Fibroblast of the aortic adventitia (primary cell): Measurements from ENCODE around the gene PLEKHM1. TPM values are rescaled to one million over a fixed set of nuclear protein-coding genes. Genes with fewer than 3 reads are reported as not detected.

Source experiments
- DNase-seq: peaks from one replicate; pipeline ENCODE4 v3.0.0-alpha.2; 2010; ENCODE audit warnings: low read depth
- H3K4me3 ChIP-seq: 2 replicates; pipeline ENCODE4 v1.5.1; 2011; ENCODE audit warnings: low read depth, mild to moderate bottlenecking, control low read depth, low read length, moderate library complexity
- total RNA-seq: library from RNA; depleted of rRNA; stranded (reverse); fragments of >200 nt; gene quantifications from 2 replicates; pipeline ENCODE4 v1.2.3, GENCODE V29; 2012; ENCODE audit warnings: low replicate concordance
- TF ChIP-seq, protein P1 (sequence below): IDR thresholded peaks from 2 replicates; pipeline ENCODE4 v1.5.1; 2011; ENCODE audit warnings: mild to moderate bottlenecking, low read length, control low read depth, inconsistent platforms; ENCODE audit not compliant: insufficient read depth

The PLEKHM1 gene
- total RNA-seq, 1 donor: 27.6 TPM

- TF ChIP-seq, protein P1, sequence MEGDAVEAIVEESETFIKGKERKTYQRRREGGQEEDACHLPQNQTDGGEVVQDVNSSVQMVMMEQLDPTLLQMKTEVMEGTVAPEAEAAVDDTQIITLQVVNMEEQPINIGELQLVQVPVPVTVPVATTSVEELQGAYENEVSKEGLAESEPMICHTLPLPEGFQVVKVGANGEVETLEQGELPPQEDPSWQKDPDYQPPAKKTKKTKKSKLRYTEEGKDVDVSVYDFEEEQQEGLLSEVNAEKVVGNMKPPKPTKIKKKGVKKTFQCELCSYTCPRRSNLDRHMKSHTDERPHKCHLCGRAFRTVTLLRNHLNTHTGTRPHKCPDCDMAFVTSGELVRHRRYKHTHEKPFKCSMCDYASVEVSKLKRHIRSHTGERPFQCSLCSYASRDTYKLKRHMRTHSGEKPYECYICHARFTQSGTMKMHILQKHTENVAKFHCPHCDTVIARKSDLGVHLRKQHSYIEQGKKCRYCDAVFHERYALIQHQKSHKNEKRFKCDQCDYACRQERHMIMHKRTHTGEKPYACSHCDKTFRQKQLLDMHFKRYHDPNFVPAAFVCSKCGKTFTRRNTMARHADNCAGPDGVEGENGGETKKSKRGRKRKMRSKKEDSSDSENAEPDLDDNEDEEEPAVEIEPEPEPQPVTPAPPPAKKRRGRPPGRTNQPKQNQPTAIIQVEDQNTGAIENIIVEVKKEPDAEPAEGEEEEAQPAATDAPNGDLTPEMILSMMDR: no peak
- peak; percentile 35 for DNase-seq
- H3K4me3 ChIP-seq: peak overlapping the region; percentile 52
Observed at GRCh38 chr17:45431531-45432404, 58.8 kb downstream of the PLEKHM1 start.

GRCh38 chr17:45430738-45431530, 59.6 kb downstream of the PLEKHM1 start:
- no peak overlapping the region for H3K4me3 ChIP-seq
- TF ChIP-seq, protein P1: no peak
- no peak for DNase-seq

DNA sequence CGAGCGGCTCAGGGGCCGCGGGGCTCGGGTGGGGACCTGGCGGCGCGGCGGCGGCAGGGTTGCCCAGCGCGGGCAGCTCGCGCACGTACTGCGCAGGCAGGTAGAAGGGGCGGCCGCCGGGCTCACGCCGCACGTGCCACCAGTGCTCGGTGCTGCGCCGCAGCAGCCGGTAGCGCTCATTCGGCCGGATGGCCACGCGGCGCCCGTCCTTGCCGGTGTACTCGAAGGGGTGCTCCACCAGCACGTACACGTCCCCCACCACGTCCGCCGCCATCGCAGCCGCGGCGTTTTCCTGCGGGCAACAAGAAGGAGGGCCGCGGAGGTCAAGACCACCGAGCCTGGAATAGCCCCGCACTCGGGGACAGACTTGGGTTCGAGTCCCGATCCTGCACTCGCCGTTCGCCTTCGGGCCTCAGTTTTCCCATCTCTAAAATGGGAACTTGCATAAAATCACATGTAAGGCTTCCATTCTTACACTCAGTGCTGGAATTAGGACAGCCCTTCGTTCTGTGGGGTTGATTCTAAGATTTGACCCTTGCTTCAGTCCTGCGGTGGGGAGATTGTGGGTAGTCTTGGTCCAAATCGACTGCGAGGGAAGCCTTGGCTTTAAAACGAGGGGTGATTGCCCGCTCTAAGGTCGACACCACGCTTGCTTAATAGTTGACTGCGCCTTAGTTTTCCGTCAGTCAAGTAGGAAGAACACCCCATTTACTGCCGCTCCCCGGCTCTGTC, 60.3 kb downstream of the PLEKHM1 start:
- H3K4me3 ChIP-seq: no peak overlapping the region
- DNase-seq: no peak
- TF ChIP-seq, protein P1: no peak

DNA sequence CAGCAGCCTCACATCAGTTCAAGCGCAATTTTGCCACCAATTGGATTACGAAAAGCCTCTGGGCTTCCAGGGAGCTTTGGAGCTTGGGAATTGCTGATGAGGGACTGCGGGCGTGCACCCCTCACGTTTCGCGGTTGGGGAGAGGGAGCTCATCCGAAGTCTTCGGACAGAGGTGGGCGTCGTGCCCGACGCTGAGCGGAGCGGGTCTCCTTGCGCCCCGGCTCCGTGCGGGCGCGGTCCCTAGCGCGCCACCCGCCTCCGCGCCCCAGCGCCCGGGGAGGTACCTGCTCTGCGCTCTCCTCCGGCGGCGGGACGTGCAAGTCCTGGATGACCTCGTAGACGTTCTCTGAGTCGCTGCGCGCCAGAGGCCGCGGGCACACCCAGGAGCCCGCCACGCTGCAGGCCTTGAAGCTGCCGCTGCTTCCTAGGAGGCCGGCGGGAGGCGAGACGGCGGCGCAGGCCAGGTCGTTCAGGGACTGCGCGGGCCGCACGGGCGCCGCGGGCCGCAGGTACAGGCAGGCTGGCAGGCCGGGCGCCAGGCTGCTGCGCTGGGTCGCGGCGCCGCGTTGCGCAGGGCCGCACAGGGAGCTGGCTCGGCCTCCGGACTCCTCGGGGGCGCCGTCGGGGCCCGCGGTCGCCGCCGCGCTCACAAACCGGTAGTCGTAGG, 61.0 kb downstream of the PLEKHM1 start:
- DNase-seq: no peak
- TF ChIP-seq, protein P1: no peak
- H3K4me3 ChIP-seq: no peak overlapping the region

- no peak for DNase-seq
- TF ChIP-seq, protein P1: no peak
- H3K4me3 ChIP-seq: no peak overlapping the region
Observed at GRCh38 chr17:45428931-45429338, 61.6 kb downstream of the PLEKHM1 start.

GRCh38 chr17:45428050-45428617, 62.4 kb downstream of the PLEKHM1 start:
- TF ChIP-seq, protein P1: peak; percentile 97
- peak; percentile 55 for DNase-seq
- H3K4me3 ChIP-seq: no peak overlapping the region
